HG03095 (cell line): ENCODE measurements around the gene BTNL2.
A peak's percentile ranks its signal among the peaks of the same experiment; 100 is the strongest.

Experiments
- ATAC-seq: cut with Tn5 transposase; IDR thresholded peaks from one replicate; pipeline ENCODE4 v1.9.1; 2021; ENCODE audit warnings: moderate library complexity; ENCODE audit not compliant: unreplicated experiment

Gene BTNL2

DNA sequence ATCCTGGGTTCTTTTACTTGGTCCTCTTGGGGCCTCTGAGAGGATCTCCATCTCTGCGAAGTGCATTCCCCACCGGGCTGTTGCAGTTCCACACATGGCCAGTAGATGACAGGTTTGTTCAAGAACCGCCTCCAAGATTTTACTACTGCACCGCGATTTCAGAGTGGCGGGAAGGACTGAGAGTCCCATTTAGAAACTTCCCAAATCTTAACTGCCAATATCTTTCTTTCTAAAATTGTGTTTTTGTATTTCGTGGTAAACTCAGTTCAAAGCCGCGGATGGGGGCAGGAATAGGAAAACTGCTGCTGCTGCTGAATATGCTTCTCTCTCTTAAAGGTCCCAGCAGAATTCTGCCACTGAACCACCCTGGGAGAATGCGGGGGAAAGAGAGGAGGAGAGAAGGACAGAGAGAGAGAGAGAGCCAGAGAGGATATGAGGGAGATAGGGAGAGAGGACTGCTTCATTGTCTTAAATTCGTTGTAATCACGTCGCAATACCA, 8.6 kb upstream of the BTNL2 start:
- no peak for ATAC-seq

DNA sequence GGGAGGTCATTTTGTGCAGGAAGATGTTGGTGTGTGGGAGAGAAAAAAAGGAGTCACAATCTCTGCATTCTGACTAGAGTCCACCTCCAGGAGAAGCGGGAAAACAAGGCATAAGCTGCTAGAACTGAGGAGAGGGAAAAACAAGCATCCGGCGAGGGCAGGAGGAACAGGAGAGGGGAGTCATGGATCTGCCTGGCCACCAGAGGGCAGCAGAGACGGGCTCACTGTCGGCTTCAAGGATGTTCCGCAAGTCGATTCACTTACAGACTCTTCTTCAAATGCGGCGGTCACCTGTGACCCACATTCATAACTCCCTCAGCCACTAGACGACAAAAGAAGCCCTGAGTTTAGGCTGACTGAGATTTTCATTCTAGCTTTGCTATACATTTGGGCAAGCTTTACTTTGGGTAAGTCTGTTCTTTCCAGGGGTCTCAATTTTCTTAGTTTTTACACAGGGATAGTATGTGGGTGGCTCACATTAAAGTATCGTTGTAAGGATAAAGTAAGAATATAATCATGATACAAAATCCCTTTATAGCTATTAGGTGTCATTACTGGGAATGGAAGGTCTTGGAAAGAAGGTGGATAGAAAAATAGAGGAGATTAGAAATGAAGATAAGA, 6.6 kb upstream of the BTNL2 start:
- no peak for ATAC-seq

DNA sequence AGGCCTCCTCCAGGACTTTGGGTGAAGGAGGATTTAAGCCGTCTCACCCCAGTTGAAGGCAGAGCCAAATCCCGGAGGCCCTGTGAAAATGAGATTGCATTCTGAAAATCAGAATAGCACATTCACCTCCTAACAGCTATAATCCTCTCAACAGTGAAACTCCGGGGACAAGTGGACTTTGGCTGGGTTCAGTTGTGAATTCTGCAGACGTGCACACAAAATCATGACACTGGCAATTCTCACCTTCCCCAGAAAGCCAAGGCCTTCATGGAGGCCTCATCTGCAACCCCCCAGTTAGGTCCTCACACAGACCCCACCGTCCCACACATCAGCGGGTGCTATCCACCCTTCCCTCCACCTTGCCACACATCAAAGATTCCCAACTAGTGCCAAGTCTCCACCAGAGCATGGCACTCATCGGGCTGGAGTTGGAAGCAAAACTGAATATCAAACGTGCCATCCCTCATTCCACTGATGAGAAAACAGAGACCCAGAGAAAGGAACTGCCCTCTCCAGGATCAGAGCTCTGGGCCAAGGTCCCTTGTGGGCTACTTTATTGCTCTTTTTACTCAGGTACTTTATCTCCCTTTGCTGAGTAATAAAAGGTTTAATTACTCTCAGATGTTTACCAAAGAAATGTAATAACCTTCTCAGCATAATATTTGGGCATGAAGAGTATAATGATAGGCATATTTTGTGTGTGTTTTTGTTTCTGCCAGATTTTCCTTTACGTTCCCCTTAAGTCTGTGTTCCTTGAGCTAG, 4.8 kb upstream of the BTNL2 start:
- no peak for ATAC-seq

DNA sequence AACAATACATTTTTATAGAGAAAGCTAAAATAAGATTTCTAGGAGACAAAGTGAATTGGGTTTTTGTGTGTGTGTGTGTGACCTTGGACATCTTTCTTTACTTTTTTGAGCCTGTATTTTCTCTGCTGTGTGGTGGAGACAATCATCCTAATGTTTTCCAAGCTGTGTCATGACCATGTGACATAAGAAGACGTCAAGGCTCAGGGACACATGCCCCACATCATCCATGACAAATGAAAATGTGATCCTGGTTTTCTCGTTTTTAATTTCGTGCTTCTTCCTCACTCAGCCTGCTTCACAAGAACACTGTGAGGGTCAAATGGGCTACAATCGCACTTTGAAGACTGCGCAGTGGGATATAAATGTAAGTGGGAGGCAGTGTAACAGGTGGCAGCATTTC, 3.9 kb upstream of the BTNL2 start:
- ATAC-seq: no peak

DNA sequence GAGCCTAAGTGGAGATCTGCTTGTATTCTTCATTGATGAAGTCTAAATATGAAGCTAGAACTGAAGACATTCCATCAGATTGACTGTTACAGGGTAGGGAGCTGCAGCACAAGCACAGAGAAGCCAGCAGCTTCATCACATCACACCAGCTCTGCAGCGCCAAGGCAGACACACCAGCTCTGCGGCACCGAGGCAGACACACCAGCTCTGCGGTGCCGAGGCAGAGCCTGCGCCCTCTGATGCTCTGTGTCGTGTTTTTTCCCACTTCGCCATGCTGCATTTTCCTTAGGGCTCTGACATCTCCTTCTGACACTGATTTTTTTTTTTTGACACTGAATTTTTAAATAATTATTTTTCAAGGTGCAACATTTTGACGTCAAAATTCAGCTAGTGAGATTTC, 784 bp downstream of the BTNL2 start:
- ATAC-seq: no peak

DNA sequence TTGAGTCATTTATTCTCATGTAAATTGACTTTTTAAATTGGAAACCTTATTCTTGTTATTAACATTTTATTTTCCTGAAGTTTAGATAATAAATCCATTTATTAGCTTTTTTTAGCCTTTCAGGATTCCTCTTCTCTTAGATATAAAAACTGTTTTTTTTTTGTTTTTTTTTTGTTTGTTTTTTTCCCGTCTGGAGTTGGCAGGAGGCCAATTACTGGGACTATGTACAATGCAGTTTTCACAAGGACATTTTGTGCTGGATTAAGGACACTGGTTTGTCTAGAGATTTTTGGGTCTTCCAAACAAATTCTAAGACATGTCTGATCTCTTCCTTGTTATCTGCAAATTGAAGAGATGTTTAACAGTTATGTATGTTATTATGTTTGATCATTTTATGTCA, 1.3 kb downstream of the BTNL2 start:
- no peak for ATAC-seq

DNA sequence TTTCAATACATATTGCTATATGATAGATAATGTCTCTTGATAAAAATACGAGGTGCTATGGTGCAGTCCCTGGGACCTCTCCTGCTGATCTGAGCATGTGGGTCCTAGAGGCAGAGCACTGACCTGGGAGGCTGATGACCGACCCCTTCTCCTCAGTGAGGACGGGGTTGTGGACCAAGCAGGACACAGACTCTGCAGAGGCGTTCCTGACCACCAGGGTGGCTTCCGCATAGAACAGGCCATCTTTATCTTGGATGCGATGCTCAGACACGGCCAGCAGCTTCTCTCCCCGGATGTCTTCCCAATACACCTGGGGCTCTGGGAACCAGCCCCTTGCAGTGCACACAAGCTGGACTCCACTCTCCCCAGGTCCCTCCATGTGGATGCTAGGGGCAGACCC, 4.2 kb downstream of the BTNL2 start:
- no peak for ATAC-seq

DNA sequence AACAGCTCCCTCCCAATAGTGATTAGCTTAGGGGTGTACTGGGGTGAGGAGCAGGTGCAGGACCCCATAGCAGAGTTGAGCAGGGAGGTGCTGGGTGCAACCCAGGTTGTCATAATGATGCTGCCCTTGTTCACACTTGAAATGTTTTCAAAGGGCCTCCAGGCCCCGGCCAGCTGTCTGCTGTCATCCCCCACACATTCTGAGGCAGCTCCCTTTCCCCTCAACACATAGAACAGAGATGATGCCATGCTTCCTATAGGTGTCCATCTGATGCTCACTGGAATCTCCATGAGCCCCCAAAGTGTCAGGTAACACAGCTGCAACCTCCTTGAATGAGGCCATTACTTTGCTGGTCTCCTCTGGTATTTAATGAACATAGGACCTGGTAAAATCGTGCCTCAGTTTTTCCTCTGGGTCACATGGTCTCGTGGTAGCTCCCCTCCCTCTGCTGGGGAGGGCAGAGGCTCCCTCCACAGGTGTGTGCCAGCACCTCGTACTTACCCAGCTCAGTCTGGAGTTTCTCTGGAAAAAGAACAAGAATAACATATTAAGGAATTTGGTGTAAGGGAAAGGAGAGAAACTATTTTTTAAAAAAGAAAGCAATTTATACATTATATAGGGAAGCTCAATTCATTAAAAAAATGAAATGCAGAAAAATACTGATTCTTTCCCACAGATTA, 5.6 kb downstream of the BTNL2 start:
- ATAC-seq: no peak

DNA sequence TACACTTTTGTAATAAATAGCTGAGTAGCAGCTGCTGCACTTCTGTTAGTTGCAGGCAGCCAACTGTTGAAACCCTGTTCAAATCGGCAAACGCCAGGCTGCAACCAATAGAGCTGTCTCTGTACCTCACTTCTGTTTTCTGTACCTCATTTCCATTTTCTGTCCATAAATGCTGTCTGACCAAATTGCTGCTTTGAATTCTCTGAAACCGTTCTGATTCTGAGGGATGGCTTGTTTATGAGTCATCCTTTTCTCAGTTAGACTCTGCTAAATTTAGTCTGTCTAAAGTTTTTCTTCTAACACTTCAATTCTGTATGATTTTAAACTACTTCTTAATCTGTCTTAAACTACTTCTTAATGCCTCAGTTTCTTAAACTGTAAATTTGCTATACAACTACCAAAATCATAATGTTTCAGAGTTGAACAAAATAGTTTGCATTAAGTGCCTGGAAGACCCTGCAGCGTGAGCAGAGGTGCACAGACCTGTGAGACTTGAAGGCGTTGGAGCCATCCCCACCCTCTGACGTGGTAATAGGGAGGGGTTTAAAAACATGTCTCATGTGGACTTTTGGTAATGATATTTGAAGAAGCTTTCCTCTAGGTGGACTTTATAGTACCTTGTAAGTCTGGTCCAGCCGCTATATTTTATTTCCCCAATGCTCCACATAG, 9.6 kb downstream of the BTNL2 start:
- ATAC-seq: peak; percentile 78

DNA sequence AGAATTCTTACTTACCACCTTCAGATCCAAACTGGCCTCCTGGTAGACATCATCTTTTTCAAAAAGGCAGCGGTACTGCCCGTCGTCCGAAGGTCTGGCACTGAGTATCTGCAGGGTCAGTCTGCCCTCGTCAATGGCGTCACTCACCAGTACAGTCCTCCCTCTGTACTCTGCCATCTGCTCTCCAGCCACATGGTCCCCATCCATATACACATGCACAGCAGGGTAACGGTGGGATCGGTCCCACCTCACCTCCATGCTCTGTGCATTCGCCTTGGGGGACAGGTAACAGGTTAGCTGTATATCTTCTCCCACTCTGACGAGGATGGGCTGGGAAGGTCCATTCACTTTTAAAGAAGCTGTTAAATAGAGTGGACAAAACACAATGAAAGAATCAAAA, 11.0 kb downstream of the BTNL2 start:
- ATAC-seq: no peak

DNA sequence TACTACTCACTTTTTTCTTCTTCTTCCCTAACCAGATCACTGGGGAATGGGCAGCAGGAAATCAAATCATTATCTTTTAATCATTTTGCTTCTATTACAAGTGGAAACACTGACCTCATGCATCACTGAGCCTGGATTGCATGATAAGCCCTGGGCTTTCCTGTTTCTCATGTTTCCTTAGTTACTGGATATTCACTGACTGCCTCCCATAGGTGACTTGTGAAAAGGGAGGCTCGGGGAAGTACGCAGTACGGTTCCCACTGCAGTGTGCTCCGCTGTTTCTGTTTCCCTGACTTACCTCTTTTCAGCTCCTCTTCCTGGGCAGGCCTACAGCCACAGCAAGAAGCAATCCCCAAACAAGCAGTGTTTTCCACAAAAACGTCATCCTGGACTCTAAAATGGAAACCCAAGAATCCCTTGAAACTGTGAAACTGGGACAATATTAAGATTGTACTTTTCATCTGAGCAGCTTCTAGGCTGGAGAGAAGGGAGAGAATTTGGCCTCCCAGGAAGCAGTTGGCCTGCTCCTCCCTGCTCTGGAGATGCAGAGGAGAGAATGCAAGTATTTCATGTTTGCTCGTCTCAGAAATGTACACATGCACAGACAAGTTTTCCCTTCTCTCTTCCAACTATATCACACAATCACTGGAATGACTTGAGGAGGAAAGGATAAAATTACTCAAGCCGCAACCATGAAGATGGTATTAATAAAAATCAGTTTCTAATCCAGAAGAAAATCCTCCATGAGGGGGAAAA, 13.1 kb downstream of the BTNL2 start:
- no peak for ATAC-seq

DNA sequence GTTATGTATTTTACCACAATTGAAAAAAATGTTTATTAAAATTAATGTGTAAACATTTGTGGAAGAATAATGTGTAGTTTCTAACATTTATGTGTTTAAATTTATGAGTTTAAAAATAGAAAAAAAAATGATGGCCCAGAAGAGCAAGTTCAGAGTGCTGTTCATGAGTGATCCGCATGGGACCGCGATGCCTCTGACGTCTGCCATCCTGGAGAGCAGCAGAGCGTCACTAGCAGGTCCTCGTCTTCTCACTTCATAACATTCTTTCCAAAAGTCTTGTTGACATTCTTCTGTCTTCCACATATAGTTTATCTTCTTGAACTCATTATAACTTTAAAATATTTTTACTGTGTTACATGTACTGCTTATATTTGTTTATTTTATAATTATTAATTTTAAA, 15.5 kb downstream of the BTNL2 start:
- no peak for ATAC-seq

DNA sequence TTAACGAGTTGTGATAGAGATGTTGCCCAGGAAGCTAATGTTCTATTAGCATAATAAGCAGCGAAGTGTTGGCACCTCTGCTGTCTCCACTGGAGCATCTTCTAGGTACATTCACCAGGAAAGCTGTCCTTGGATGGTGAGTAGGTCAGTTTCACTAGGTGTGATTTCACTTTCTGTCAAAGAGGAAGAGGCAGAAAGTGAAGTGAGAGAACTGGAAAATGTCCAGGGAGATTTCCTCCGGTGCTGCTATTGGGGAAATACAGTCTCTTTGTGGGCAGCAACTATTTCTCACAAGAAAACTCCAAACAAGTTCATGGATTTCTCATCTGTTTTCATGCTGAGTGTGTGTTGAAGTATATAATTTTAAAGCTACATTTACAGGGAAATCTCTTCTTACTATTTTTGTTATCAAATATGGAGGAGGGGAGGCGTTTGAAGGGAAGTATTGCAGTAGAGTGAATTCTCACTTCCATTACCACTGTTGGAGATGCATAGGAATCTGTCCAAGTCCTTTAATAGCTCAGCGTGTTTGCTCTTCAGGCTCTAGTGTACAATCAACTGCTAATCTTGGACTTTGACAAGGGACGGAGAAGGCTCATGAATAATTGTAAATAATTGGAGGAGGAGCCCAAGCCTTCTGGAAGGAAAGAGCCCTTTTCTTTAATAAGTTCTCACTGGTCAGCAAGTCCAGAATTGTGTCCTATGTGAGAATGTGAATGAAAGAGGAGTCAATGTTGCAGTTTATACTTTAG, 19.2 kb downstream of the BTNL2 start:
- ATAC-seq: no peak

DNA sequence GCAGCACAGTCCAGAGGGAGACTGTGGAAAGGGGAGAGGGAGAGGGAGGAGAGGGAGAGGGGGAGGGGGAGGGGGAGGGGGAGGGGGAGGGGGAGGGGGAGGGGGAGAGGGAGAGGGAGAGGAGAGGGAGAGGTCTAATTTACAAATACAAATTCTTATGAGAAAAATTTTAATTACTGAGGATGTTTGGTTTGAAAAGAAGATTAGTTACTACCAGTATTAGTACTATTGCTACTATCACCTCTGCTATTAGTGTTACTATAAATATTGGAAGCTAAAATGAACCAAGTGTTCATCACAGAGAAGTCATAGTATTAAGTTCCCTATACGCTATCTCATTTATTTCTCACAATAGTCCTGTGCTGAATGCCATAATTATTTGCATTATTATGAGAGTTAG, 20.9 kb downstream of the BTNL2 start:
- no peak for ATAC-seq

DNA sequence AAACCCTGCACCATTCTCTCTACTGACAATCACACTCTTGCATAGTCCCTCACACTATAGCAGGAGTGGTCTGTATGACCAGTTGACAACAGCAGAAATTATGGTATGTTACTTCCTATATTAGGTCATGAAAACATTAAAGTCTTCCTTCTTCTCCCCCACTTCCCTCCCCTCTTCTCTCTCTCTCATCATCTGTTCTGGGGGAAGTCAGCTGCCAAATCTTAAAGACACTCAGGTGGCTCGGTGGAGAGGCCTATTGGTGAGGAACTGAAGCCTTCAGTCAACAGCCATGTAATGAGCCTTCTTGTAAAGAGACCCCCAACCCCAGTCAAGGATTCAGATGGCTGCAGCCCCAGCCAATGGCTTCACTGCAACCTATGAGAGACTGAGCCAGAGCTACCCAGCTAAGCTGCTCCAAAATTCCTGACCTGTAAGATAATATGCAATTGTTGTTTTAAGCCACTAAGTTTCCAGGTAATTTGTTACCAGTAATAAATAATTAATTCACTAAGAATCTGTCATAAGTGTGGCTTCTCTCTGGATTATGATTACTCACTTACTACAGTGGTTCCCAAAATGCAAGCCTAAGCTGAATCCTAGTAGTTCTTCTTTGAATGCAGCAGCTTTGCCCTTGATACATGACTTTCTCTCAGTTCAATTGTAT, 24.1 kb downstream of the BTNL2 start:
- ATAC-seq: no peak

DNA sequence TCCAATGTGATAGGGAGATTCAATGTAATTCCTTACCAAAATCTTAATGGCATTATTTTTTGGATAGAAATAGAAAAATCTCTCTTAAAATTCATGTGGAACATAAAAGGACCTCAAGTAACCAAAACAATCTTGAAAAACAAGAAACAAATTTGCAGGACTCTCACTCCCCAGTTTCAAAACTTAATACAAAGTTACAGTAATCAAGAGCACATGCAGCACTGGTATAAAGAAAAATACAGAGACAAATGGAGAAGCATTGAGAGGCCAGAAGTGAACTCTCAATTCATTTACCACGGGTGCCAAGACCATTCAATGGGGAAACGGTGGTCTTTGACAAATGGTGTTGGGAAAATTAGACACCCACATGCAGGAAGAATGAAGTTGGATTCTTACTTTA, 27.4 kb downstream of the BTNL2 start:
- no peak for ATAC-seq

DNA sequence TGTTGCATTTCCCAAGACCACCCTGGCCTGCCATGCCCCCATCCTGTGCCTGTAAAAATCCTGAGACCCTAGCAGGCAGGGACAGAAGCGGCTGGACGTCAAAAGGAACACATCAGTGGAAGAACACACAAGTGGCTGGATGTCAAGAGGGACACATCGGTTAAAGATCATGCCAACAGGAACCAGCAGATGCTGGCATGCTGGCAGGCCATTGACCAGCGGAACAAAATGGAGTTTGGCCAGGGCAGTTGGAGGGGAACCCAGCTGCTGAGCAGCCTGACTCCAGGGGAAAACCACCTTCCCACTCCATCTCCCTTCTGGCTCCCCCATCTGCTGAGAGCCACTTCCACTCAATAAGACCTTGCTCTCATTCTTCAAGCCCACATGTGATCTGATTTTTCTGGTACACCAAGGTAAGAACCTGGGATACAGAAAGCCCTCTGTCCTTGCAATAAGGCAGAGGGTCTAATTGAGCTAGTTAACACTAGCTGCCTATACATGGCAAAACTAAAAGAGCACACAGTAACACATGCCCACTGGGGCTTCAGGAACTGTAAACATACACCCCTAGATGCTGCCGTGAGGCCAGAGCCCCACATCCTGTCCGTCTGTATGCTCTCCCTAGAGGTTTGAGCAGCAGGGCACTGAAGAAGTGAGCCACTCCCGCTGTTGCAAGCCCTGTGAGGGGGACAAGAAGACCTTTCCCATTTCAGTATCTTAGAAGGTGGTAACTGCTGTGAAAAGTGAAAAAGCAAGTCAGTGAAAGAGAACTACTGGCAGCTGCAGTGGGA, 31.0 kb downstream of the BTNL2 start:
- no peak for ATAC-seq

DNA sequence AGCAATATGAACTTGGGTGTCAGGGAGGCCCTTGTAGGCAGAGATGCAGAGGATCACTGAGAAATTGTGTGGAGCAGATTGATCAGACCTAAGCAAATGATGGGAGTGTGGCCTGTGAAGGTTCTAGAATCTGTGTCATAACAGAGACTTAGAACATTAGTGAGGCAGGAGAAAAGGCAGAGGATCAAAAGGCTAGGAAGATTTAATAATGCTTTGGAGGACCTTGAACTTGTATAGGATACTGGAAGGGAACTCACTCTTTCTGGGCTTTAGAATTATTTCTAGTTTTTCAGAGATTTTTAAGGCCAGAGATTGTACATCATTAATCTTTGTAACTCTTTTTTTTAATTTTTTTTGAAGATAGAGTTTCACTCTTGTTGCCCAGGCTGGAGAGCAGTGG, 35.2 kb downstream of the BTNL2 start, which contains the start of gene TSBP1:
TSS of gene TSBP1 (minus strand) at position 101 of the 400 bp plus-strand sequence. CDS start 197 bp downstream, outside the sequence.
- ATAC-seq: no peak

DNA sequence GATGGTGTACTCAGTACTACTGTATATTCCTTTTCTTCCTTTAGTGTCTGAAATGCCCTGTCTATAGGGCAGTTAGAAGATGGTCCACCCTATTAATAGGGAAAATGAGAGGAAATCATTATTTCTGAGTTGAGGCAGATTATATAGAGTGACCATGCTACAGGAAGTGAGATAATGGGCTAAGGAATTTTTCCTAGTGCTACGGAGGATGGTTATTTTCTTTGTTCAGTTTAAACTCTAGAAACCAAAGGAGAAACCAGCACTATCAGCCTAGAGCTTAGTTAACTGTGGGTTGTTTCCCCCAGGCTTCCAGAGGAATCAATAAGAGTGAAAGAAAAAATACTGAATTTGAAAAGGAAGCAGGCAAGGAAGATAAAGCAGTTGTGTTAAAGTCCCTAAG, 35.8 kb downstream of the BTNL2 start:
- no peak for ATAC-seq
